ENCODE data around the gene C1orf159. TPM values are rescaled to one million over a fixed set of nuclear protein-coding genes. Genes with fewer than 3 reads are reported as not detected.
"Not testable (repeated sequence)": the region's sequence is repeated elsewhere in the genome, so short reads cannot be mapped to it uniquely, and the experiment has no call there.

The C1orf159 gene
- total and polyA plus RNA-seq, 3 donors from 2014 or later = 40.7 to 68.3 (median 50.7) TPM

- no peak for TF ChIP-seq CTCF (IDR thresholded peaks at IDR 0.05)
- no peak for TF ChIP-seq POLR2A (IDR thresholded peaks at IDR 0.05)
- H3K4me3 ChIP-seq = no peak overlapping the region
- intact Hi-C loops (cut with DNase I; ENCODE audit: low total_unique reads) = no loop called here
- peak; percentile 36 for DNase-seq
- H3K9me3 ChIP-seq = no peaks in the 10 kb centered on the region
- H3K4me1 ChIP-seq = peaks cover 12% of the 10 kb centered on the region
- no peaks in the 10 kb centered on the region for H3K36me3 ChIP-seq (ENCODE audit: low read depth, missing control alignments)
- 31 to 48% methylated on average over 10 to 18 of the region's 23 CpGs for WGBS, 2 donors
- H3K27ac ChIP-seq = no peak overlapping the region
- no peaks in the 10 kb centered on the region for H3K27me3 ChIP-seq
Measured at GRCh38 chr1:1080122-1080757, 35.6 kb downstream of the C1orf159 start.

- TF ChIP-seq CTCF (IDR thresholded peaks at IDR 0.05) (no peak), POLR2A (IDR thresholded peaks at IDR 0.05) (no peak)
Measured at GRCh38 chr1:1079408-1080121, 36.3 kb downstream of the C1orf159 start.

GRCh38 chr1:1077396-1077795 lies 38.5 kb downstream of the C1orf159 start:
- DNase-seq; H3K27me3 ChIP-seq; H3K27ac ChIP-seq; intact Hi-C loops (cut with DNase I; ENCODE audit: low total_unique reads); H3K4me3 ChIP-seq; H3K36me3 ChIP-seq (ENCODE audit: low read depth, missing control alignments); H3K9me3 ChIP-seq: not testable (repeated sequence)
- H3K4me1 ChIP-seq = peaks cover 12% of the 10 kb centered on the region
- WGBS, 2 donors = 85% methylated on average over 5 of the region's 21 CpGs; no CpG with 5 or more reads in 1 of the 2 donors

More at GRCh38 chr1:1079408-1080121, 36.3 kb downstream of the C1orf159 start:
- H3K27me3 ChIP-seq = no peaks in the 10 kb centered on the region
- DNase-seq = peak; percentile 58
- no peak overlapping the region for H3K4me3 ChIP-seq
- H3K27ac ChIP-seq = no peak overlapping the region
- H3K9me3 ChIP-seq = no peaks in the 10 kb centered on the region
- intact Hi-C loops (cut with DNase I; ENCODE audit: low total_unique reads) = no loop called here
- H3K4me1 ChIP-seq = peaks cover 12% of the 10 kb centered on the region
- WGBS, 2 donors = 16 to 26% methylated on average over 18 to 38 of the region's 38 CpGs
- H3K36me3 ChIP-seq (ENCODE audit: low read depth, missing control alignments) = no peaks in the 10 kb centered on the region

GRCh38 chr1:1075148-1075935 lies 40.5 kb downstream of the C1orf159 start:
- DNase-seq = no peak
- Histone ChIP-seq H3K9me3 (no peaks in the 10 kb centered on the region), H3K36me3 (ENCODE audit: low read depth, missing control alignments) (no peaks in the 10 kb centered on the region), H3K4me3 (no peak overlapping the region), H3K27ac (no peak overlapping the region), H3K27me3 (no peaks in the 10 kb centered on the region), H3K4me1 (peaks cover 11% of the 10 kb centered on the region)
- intact Hi-C loops (cut with DNase I; ENCODE audit: low total_unique reads) = no loop called here
- WGBS, 2 donors = 60 to 62% methylated on average over 6 to 21 of the region's 21 CpGs
- TF ChIP-seq POLR2A (IDR thresholded peaks at IDR 0.05) = no peak
- no peak for TF ChIP-seq CTCF (IDR thresholded peaks at IDR 0.05)

DNA sequence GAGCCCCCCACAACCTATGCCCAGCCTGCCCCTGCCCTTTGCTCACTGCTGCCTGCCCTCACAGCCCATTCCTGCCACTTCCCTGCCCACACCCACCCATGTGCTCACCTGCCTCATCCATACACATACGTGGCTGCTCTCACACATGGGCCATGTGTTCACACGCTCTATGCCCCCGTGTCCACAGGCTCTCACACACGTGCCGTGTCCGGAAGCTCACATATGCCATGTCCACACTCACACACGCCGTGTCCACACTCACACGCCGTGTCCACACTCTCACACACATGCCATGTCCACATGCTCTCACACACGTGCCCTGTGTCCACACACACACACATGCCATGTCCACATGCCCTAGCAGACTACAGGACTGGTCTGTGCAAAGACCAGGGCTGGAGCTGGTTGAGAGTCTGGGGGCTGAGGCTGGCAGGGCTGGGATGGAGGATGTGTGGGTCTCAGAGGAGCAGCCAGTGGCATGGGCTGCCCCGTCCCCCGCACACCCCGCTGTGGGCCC lies 41.2 kb downstream of the C1orf159 start:
- no peak overlapping the region for H3K27ac ChIP-seq
- no peaks in the 10 kb centered on the region for H3K9me3 ChIP-seq
- DNase-seq = no peak
- 85 to 86% methylated on average over 13 to 14 of the region's 14 CpGs for WGBS, 2 donors
- TF ChIP-seq POLR2A (IDR thresholded peaks at IDR 0.05) (no peak), CTCF (IDR thresholded peaks at IDR 0.05) (no peak)
- peaks cover 4% of the 10 kb centered on the region for H3K4me1 ChIP-seq
- no peaks in the 10 kb centered on the region for H3K36me3 ChIP-seq (ENCODE audit: low read depth, missing control alignments)
- intact Hi-C loops (cut with DNase I; ENCODE audit: low total_unique reads) = no loop called here
- no peaks in the 10 kb centered on the region for H3K27me3 ChIP-seq
- H3K4me3 ChIP-seq = no peak overlapping the region

Data from testis (tissue), 3 donors.